Fibroblast of pulmonary artery (primary cell): ENCODE results near the gene NHLRC4.

Experiments used
- DNase-seq: peaks from one replicate; pipeline ENCODE4 v3.0.0-alpha.2; 2010; ENCODE audit warnings: low read depth
- H3K4me3 ChIP-seq: replicated peaks from 2 replicates; pipeline ENCODE4 v1.5.1; 2011; ENCODE audit warnings: low read depth, mild to moderate bottlenecking, control low read depth, low read length, moderate library complexity
- CTCF ChIP-seq: IDR thresholded peaks from 2 replicates; pipeline ENCODE4 v1.5.1; 2011; ENCODE audit warnings: mild to moderate bottlenecking, control low read depth, low read length, inconsistent platforms; ENCODE audit errors: missing control alignments

NHLRC4 gene

DNA sequence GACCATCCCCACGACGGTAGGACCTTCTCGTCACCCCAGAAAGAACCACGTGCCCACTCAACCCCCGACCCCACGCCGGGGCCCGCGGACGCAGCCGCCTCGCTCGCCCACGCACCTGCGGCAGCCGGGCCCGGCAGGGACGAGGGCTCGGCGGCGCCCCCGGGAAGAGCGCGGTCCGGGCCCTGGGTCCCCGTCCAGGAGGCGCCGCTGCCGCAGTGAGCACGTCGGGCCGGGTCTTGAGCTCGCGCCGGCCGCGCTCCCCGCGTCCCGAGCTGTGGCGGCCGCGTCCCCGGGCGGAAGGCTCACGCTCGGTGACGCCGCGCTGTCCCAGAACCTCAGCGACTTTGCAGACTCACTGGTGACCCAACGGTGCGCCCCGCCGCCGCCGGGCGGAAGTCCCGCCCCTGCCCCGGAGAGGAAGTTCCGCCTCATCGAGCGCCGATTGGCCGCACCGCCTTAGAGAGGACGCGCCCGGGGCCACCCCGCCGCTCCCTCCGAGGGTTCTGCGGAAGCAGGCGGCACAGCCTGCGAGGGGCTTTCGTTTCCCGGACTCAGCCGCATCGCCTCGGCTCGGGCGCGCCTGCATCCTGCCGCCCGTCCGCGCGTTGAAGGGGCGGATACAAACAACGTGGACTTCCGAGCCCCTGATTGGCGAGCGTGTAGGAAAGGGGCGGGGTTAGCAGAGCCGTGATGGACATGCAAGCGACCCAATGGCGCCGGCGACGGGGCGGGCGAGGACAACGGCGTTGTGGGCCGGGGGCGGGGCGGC is 22.3 kb downstream of the NHLRC4 start:
- no peak for TF ChIP-seq CTCF
- DNase-seq, result peak; percentile 96
- peak overlapping the region; percentile 83 for H3K4me3 ChIP-seq

GRCh38 chr16:589658-590187 is 22.9 kb downstream of the NHLRC4 start, which contains the start of gene RAB40C:
RAB40C (plus strand) TSS chr16:590066; CDS start chr16:590292, 226 bp downstream.
- H3K4me3 ChIP-seq, result peak within 1 kb of the TSS; percentile 83
- TF ChIP-seq CTCF, result no peak
- DNase-seq, result peak; percentile 99

DNA sequence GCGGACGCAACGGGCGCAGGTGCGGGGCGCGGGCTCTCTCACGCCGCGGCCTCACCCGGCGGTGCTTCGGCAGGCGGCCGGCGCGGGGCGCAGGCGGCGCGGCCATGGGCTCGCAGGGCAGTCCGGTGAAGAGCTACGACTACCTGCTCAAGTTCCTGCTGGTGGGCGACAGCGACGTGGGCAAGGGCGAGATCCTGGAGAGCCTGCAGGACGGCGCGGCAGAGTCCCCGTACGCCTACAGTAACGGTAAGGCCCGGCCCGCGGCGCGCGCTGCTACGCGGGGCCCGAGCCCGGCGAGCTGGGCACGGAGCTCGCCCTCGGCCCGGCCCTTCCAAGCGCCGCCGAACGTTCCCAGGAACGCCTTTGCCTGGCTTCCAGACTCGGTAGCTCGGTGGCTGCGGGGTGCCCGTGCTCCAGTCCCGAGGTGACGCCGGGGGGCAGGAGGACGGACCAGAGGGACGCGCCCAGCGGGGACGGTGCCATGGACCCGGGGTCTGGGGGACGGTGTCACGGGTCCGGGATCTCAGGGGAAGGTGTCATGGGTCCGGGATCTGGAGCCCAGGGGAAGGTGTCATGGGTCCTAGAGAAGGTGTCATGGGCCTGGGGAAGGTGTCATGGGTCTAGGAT is 23.5 kb downstream of the NHLRC4 start:
- H3K4me3 ChIP-seq, result peak overlapping the region; percentile 79
- DNase-seq, result peak; percentile 46
- TF ChIP-seq CTCF, result no peak

GRCh38 chr16:590815-591200 is 24.0 kb downstream of the NHLRC4 start:
- DNase-seq, result no peak
- peak overlapping the region; percentile 79 for H3K4me3 ChIP-seq
- TF ChIP-seq CTCF, result no peak

DNA sequence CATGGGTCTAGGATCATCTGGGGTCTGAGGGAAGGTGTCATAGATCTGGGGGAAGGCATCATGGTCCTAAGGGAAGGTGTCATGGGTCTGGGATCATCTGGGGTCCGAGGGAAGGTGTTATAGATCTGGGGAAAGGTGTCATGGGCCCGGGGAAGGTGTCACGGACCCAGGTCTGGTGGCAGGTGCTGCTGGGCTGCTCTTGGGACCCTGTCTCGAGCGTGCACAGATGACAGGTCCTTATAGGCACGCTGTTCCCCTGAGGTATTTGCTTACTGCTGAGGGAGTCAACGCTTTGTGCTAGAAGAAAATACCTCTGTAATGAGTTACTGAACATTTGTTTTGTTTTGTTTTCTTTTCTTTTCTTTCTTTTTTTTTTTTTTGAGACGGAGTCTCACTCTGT is 24.4 kb downstream of the NHLRC4 start:
- H3K4me3 ChIP-seq, result peak overlapping the region; percentile 79
- DNase-seq, result no peak
- no peak for TF ChIP-seq CTCF

- no peak for TF ChIP-seq CTCF
- DNase-seq, result no peak
- H3K4me3 ChIP-seq, result no peak overlapping the region
Observed at GRCh38 chr16:591892-592517, 25.2 kb downstream of the NHLRC4 start.
